ENCODE results near the gene RNF212B.

DNA sequence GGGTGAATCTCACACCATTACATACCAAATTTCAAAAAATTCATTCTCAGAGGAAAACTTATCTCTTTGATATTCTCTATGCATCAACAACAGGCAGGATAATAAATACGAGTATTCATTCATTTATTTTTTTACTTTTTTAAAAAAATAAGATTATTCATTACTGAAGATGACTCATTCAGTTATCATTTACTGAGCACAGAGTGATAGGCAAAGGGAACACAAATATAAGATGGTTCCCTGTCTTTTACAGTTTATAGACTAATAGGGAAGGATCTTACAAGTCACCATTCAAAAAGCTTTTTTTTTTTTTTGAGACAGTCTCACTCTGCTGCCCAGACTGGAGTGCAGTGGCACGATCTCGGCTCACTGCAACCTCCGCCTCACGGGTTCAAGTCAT lies 78.6 kb downstream of the RNF212B start:
- TF ChIP-seq, protein P1, sequence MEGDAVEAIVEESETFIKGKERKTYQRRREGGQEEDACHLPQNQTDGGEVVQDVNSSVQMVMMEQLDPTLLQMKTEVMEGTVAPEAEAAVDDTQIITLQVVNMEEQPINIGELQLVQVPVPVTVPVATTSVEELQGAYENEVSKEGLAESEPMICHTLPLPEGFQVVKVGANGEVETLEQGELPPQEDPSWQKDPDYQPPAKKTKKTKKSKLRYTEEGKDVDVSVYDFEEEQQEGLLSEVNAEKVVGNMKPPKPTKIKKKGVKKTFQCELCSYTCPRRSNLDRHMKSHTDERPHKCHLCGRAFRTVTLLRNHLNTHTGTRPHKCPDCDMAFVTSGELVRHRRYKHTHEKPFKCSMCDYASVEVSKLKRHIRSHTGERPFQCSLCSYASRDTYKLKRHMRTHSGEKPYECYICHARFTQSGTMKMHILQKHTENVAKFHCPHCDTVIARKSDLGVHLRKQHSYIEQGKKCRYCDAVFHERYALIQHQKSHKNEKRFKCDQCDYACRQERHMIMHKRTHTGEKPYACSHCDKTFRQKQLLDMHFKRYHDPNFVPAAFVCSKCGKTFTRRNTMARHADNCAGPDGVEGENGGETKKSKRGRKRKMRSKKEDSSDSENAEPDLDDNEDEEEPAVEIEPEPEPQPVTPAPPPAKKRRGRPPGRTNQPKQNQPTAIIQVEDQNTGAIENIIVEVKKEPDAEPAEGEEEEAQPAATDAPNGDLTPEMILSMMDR (IDR thresholded peaks at IDR 0.05), result no peak
- no peak for TF ChIP-seq POLR2A (IDR thresholded peaks at IDR 0.05)

Measured in testis (tissue), 2 donors.